HepG2 (cell line): ENCODE data around the gene PRRT2. TPM values are rescaled to one million over a fixed set of nuclear protein-coding genes. Genes with fewer than 3 reads are reported as not detected.
A peak's percentile ranks its signal among the peaks of the same experiment; 100 is the strongest.
"Not testable (repeated sequence)": the region's sequence is repeated elsewhere in the genome, so short reads cannot be mapped to it uniquely, and the experiment has no call there.

ENCODE experiments used
- ATAC-seq: fragments of 200-7000 bp; cut with Tn5 transposase; 3 replicates; pipeline ENCODE4 v1.9.1; 2020; ENCODE audit warnings: mild to moderate bottlenecking, moderate library complexity
- BruUV-seq: library from RNA; stranded (reverse); fragments of 400-500 nt; replicated peaks from 2 replicates; lab custom pipeline; 2021; lab: Mats Ljungman, UMichigan
- CTCF ChIA-PET: fragments of 300-600 bp; formaldehyde crosslinking; extraction: SDS; loops from one replicate; lab custom pipeline; 2021; ENCODE audit warnings: low total read pairs, inconsistent platforms, low intra/inter-chr PET ratio; lab: Yijun Ruan, JAX
- POLR2A ChIA-PET: fragments of 350-600 bp; sonication (Branson Sonifier 250); formaldehyde crosslinking; loops from one replicate; lab custom pipeline; 2020; ENCODE audit warnings: antibody characterized with exemption, inconsistent platforms; lab: Yijun Ruan, JAX
- DNase-seq: peaks from one replicate; pipeline ENCODE4 v3.0.0-alpha.2; 2015; ENCODE audit warnings: low spot score
- FAIRE-seq: peaks from 3 replicates; lab custom pipeline; 2011; peaks lifted over from hg19 to GRCh38; lab: Jason Lieb, UNC
- H2AFZ ChIP-seq: one replicate; pipeline ENCODE4 v1.6.1; 2011; ENCODE audit warnings: low read length, inconsistent platforms
- H3K27ac ChIP-seq: fragments of 300-600 bp; 3 replicates; pipeline ENCODE4 v1.8.0; 2011; ENCODE audit warnings: mixed run types, mild to moderate bottlenecking, mixed read lengths, low read length, inconsistent platforms; ENCODE audit not compliant: insufficient read depth; ENCODE audit errors: extremely low read length
- H3K27me3 ChIP-seq, 2 experiments: fragments of 200-600 bp in 1 of 2; 2 replicates in 1 of 2; 3 replicates in 1 of 2; pipeline versions ENCODE4 v1.6.0 to v1.8.0; 2011; ENCODE audit warnings: low read length in 2 of 2, mild to moderate bottlenecking in 2 of 2, moderate library complexity in 2 of 2, inconsistent platforms in 1 of 2; ENCODE audit not compliant: insufficient read depth in 2 of 2, control insufficient read depth in 1 of 2
- H3K36me3 ChIP-seq, 2 experiments: fragments of 200-600 bp in 1 of 2; replicated peaks in 1 of 2; 2 replicates in 1 of 2; 3 replicates in 1 of 2; pipeline versions ENCODE4 v1.5.1 to v1.8.0; 2011; ENCODE audit warnings: low read length in 2 of 2, inconsistent platforms in 1 of 2; ENCODE audit not compliant: insufficient read depth in 2 of 2, control insufficient read depth in 1 of 2
- H3K4me1 ChIP-seq: 2 replicates; pipeline ENCODE4 v1.5.1; 2012; ENCODE audit warnings: low read length, inconsistent platforms; ENCODE audit not compliant: insufficient read depth
- H3K4me2 ChIP-seq: 2 replicates; pipeline ENCODE4 v1.6.0; 2011; ENCODE audit warnings: low read depth, low read length, inconsistent platforms
- H3K4me3 ChIP-seq, 3 experiments: fragments of 200-600 bp in 1 of 3; sonication (generic), shearing (Covaris generic) in 1 of 3; replicated peaks in 1 of 3; 2 replicates each; pipeline ENCODE4 v1.5.1; 2011 to 2016; ENCODE audit warnings: low read length in 3 of 3, inconsistent platforms in 2 of 3, low read depth in 2 of 3, mild to moderate bottlenecking in 2 of 3, control low read depth in 1 of 3, mixed read lengths in 1 of 3; ENCODE audit not compliant: insufficient read depth in 1 of 3
- H3K79me2 ChIP-seq: one replicate; pipeline ENCODE4 v1.6.1; 2011; ENCODE audit warnings: low read length, inconsistent platforms; ENCODE audit not compliant: insufficient read depth
- H3K9ac ChIP-seq: 2 replicates; pipeline ENCODE4 v1.6.0; 2011; ENCODE audit warnings: mild to moderate bottlenecking, low read depth, low read length, inconsistent platforms; ENCODE audit not compliant: insufficient read depth
- H3K9me3 ChIP-seq: 2 replicates; pipeline ENCODE4 v1.5.1; 2012; ENCODE audit warnings: mild to moderate bottlenecking, low read length
- H4K20me1 ChIP-seq: 2 replicates; pipeline ENCODE4 v1.6.0; 2011; ENCODE audit warnings: inconsistent platforms, mild to moderate bottlenecking, low read length, moderate library complexity; ENCODE audit not compliant: insufficient read depth
- CBX2 ChIP-seq, 2 experiments: fragments of 200-600 bp in 1 of 2; sonication (generic); formaldehyde crosslinking in 1 of 2; IDR thresholded peaks; 2 replicates each; pipeline versions ENCODE4 v1.7.0 to v1.8.1; 2018 to 2022; ENCODE audit warnings: low read depth in 2 of 2, low read length in 1 of 2, mild to moderate bottlenecking in 1 of 2, missing genetic modification reagents in 1 of 2
- ETV6 ChIP-seq: sonication (generic); formaldehyde crosslinking; conservative IDR thresholded peaks from 2 replicates; pipeline ENCODE4 v1.4.0; 2020; ENCODE audit warnings: missing genetic modification reagents
- GABPA ChIP-seq, 2 experiments: IDR thresholded peaks; 2 replicates each; pipeline ENCODE4 v1.6.1; 2011 to 2016; ENCODE audit warnings: low read depth in 2 of 2, low read length in 1 of 2, missing biosample characterization in 1 of 2, missing genetic modification characterization in 1 of 2
- KDM2A ChIP-seq: sonication (generic); formaldehyde crosslinking; IDR thresholded peaks from 2 replicates; pipeline ENCODE4 v1.4.0; 2020; ENCODE audit warnings: low read depth, missing genetic modification reagents, borderline replicate concordance
- SALL2 ChIP-seq: sonication (generic); formaldehyde crosslinking; IDR thresholded peaks from 2 replicates; pipeline ENCODE4 v1.8.1; 2023; ENCODE audit warnings: mild to moderate bottlenecking, missing genetic modification reagents, inconsistent platforms
- YY1 ChIP-seq: IDR thresholded peaks from 2 replicates; pipeline ENCODE4 v1.6.1; 2011; ENCODE audit warnings: low read length, low read depth, moderate library complexity, mild to moderate bottlenecking; ENCODE audit not compliant: insufficient read depth, insufficient replicate concordance
- ZBTB33 ChIP-seq: sonication (generic); formaldehyde crosslinking; IDR thresholded peaks from 2 replicates; pipeline ENCODE4 v1.4.0; 2020; ENCODE audit warnings: missing genetic modification reagents
- ZBTB38 ChIP-seq: sonication (generic); formaldehyde crosslinking; IDR thresholded peaks from 2 replicates; pipeline ENCODE4 v1.5.1; 2020; ENCODE audit warnings: mild to moderate bottlenecking, missing genetic modification reagents
- ZNF597 ChIP-seq: sonication (generic); formaldehyde crosslinking; IDR thresholded peaks from 2 replicates; pipeline ENCODE4 v1.5.0; 2020; ENCODE audit warnings: missing genetic modification reagents
- ZNF687 ChIP-seq: sonication (generic); formaldehyde crosslinking; IDR thresholded peaks from 2 replicates; pipeline ENCODE4 v1.5.1; 2020; ENCODE audit warnings: mild to moderate bottlenecking, missing genetic modification reagents, moderate library complexity
- WGBS: methylation state at CpG from one replicate; pipeline ENCODE4 v1.1.6; 2017; ENCODE audit warnings: low lambda C conversion rate; 5-methylcytosine and 5-hydroxymethylcytosine counted together
- in situ Hi-C: cut with HindIII; loops from 2 replicates; pipeline ENCODE4 v1.10.0; 2017; ENCODE audit warnings: low pct_unique_long_range_greater_than_20kb; ENCODE audit not compliant: extremely low pct_ligation_motif_present
- intact Hi-C: fragments of 100-400 bp; cut with micrococcal nuclease; formaldehyde crosslinking; loops from one replicate; pipeline ENCODE4 v1.10.0; 2022; ENCODE audit not compliant: unreplicated experiment
- polyA plus RNA-seq, 8 experiments: library from polyadenylated mRNA; depleted of rRNA in 3 of 8; stranded (reverse) in 7 of 8; unstranded in 1 of 8; fragments of >200 nt; fragmentation: Illumina TruSeq in 4 of 8; extraction: Trizol in 4 of 8; gene quantifications; 2 replicates each; pipeline versions ENCODE4 v1.2.1 to v1.2.3, GENCODE V29; 2011 to 2016; ENCODE audit warnings: low read depth in 4 of 8, missing spikeins in 1 of 8, mixed read lengths in 1 of 8; ENCODE audit not compliant: insufficient read depth in 1 of 8
- total RNA-seq, 5 experiments: library from RNA; depleted of rRNA; stranded (reverse); fragments of >200 nt; fragmentation: Illumina TruSeq; extraction: Trizol; gene quantifications; 2 replicates each; pipeline ENCODE4 v1.2.3, GENCODE V29; 2016; ENCODE audit warnings: low read depth in 1 of 5

Gene PRRT2
- total and polyA plus RNA-seq, 2 of the 13 experiments (the other 11 are each of a cell fraction or from before 2014, with no cell fraction given), result 0.51 to 1.1 TPM

- TF ChIP-seq CBX2 (IDR thresholded peaks at IDR 0.05; ENCODE audit: low read depth, low read length) (no peak), CBX2 (CRISPR knock-in tag; IDR thresholded peaks at IDR 0.05; ENCODE audit: low read depth) (no peak), KDM2A (no peak), YY1 (peak; percentile 42), GABPA (IDR thresholded peaks at IDR 0.05; ENCODE audit: low read depth, low read length) (no peak), GABPA (CRISPR knock-in tag; IDR thresholded peaks at IDR 0.05; ENCODE audit: low read depth) (0 out of 2 replicates have a peak, but pooled peaks have one; percentile 19), SALL2 (CRISPR knock-in tag) (no peak), ZNF597 (CRISPR knock-in tag) (no peak), ETV6 (CRISPR knock-in tag) (no peak)
Observed at GRCh38 chr16:29791845-29792807, 19.9 kb upstream of the PRRT2 start (continued).

GRCh38 chr16:29793153-29793552 lies 18.8 kb upstream of the PRRT2 start:
- Histone ChIP-seq H3K4me3 (peak overlapping the region in 1 of 3 experiments; percentile 97; a peak in 1 of 6 replicates), H3K36me3 (peaks cover 12 to 28% of the 10 kb centered on the region in 2 experiments), H3K4me2 (peak overlapping the region; percentile 92), H3K4me1 (peaks cover 50% of the 10 kb centered on the region), H3K79me2 (peaks cover 64% of the 10 kb centered on the region)
- BruUV-seq, DNase-seq, H3K27ac ChIP-seq, H4K20me1 ChIP-seq, H3K27me3 ChIP-seq, in situ Hi-C loops, FAIRE-seq, ATAC-seq, H2AFZ ChIP-seq, H3K9ac ChIP-seq, H3K9me3 ChIP-seq, CTCF ChIA-PET: not testable (repeated sequence)
- POLR2A ChIA-PET, result interaction anchor here (2.3 to 4.0 kb wide), 3 partner anchors 11 to 23 kb away, joined by 11 to 36 read pairs (median 14); partner anchors contain the start of genes MAZ and PAGR1
- 95% methylated on average over 18 of the region's 18 CpGs for WGBS
- intact Hi-C loops, result loop anchor here (5.0 kb wide), 1 partner anchor 56 kb away; no protein-coding TSS in a partner anchor
- TF ChIP-seq ZNF687 (peak; percentile 24; the same call in 1 of the 2 replicates), ZBTB38 (CRISPR knock-in tag) (peak; percentile 70; the same call in 1 of the 2 replicates), ZBTB33 (CRISPR knock-in tag) (peak; percentile 54; the same call in 1 of the 2 replicates)
